Ascending aorta (tissue), 2 donors: ENCODE measurements around the gene MAN1A2. TPM values are rescaled to one million over a fixed set of nuclear protein-coding genes. Genes with fewer than 3 reads are reported as not detected.

Source experiments
- DNase-seq, 2 donors: peaks; one replicate each; pipeline ENCODE4 v3.0.0-alpha.2; 2019; ENCODE audit warnings: low spot score in 2 of 2
- H3K27ac ChIP-seq, 2 donors: fragments of 200-600 bp; sonication (generic); one replicate each; pipeline ENCODE4 v1.5.1; 2016 to 2017; ENCODE audit warnings: mild to moderate bottlenecking in 1 of 2
- H3K27me3 ChIP-seq: fragments of 200-600 bp; sonication (generic); one replicate; pipeline ENCODE4 v1.5.1; 2017
- H3K36me3 ChIP-seq, 2 donors: fragments of 200-600 bp; sonication (generic); one replicate each; pipeline ENCODE4 v1.5.1; 2016
- H3K4me1 ChIP-seq, 2 donors: fragments of 200-600 bp; sonication (generic); one replicate each; pipeline ENCODE4 v1.5.1; 2016 to 2017; ENCODE audit warnings: mild to moderate bottlenecking in 1 of 2
- H3K4me3 ChIP-seq, 2 donors: fragments of 200-600 bp; sonication (generic); one replicate each; pipeline ENCODE4 v1.5.1; 2016 to 2017; ENCODE audit warnings: mild to moderate bottlenecking in 1 of 2
- H3K9me3 ChIP-seq, 2 donors: fragments of 200-600 bp; sonication (generic); one replicate each; pipeline ENCODE4 v1.5.1; 2016
- intact Hi-C: fragments of 100-400 bp; cut with DNase I; formaldehyde crosslinking; loops from one replicate; pipeline ENCODE4 v1.15.1; 2023
- total RNA-seq: library from RNA; depleted of rRNA; stranded (reverse); fragments of >200 nt; gene quantifications from one replicate; pipeline ENCODE4 v1.1.0, GENCODE V29; 2016
- TF ChIP-seq, protein P1 (sequence below), 3 experiments: fragments of 200-600 bp in 2 of 3; fragments of 450-650 bp in 1 of 3; sonication (generic) in 2 of 3; IDR thresholded peaks; one replicate each; pipeline ENCODE4 v1.5.1; 2016 to 2019; ENCODE audit warnings: antibody characterized with exemption in 3 of 3, mild to moderate bottlenecking in 1 of 3, moderate library complexity in 1 of 3

MAN1A2 gene
- total RNA-seq, 1 donor from 2014 or later, result 25.4 TPM

DNA sequence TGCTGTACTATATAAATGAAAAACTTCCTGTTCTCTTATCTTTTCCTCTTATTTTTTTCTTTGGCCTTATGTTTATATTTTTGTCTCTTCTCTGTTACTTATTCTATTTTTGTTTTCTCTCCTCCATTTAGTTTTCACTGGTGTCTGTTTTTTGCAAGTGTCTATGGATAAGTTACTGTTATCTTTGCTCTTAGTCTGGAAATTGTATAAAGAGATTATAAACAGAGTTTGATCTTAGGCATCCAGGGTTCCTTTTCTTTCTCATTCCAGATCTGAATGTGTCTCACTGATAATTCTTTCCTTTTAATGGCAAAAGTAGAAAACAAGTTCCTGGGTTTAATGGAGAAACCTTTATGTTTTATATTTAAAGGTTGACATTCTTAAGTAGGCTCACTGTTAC lies 34.5 kb downstream of the MAN1A2 start:
- H3K4me3 ChIP-seq, result no peak overlapping the region
- H3K27ac ChIP-seq, result no peak overlapping the region
- intact Hi-C loops, result no loop called here
- H3K9me3 ChIP-seq, result peaks cover 0 to 7% of the 10 kb centered on the region in 2 donors
- TF ChIP-seq, protein P1, sequence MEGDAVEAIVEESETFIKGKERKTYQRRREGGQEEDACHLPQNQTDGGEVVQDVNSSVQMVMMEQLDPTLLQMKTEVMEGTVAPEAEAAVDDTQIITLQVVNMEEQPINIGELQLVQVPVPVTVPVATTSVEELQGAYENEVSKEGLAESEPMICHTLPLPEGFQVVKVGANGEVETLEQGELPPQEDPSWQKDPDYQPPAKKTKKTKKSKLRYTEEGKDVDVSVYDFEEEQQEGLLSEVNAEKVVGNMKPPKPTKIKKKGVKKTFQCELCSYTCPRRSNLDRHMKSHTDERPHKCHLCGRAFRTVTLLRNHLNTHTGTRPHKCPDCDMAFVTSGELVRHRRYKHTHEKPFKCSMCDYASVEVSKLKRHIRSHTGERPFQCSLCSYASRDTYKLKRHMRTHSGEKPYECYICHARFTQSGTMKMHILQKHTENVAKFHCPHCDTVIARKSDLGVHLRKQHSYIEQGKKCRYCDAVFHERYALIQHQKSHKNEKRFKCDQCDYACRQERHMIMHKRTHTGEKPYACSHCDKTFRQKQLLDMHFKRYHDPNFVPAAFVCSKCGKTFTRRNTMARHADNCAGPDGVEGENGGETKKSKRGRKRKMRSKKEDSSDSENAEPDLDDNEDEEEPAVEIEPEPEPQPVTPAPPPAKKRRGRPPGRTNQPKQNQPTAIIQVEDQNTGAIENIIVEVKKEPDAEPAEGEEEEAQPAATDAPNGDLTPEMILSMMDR (IDR thresholded peaks at IDR 0.05), result no peak
- peaks cover 4 to 16% of the 10 kb centered on the region in 2 donors for H3K36me3 ChIP-seq
- DNase-seq, result no peak
- no peaks in the 10 kb centered on the region for H3K4me1 ChIP-seq
- no peaks in the 10 kb centered on the region for H3K27me3 ChIP-seq

DNA sequence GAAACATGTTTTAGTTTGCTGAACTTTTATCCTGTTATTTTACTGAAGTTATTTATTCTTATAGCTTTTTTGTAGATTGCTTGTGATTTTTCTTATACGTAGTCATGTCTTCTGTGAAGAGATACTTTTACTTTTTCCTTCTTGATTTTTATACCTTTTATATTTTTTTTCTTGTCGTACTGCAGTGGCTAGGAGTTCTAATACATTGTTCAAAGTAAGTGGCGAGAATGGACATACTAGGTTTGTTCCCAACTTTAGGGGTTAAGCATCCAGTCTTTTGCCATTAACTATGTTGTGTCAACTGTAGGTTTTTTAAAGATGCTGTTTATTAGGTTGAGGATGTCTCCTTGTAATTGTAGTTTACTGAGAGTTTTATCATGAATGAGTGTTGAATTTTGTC lies 36.3 kb downstream of the MAN1A2 start:
- intact Hi-C loops, result no loop called here
- TF ChIP-seq, protein P1 (IDR thresholded peaks at IDR 0.05), result no peak
- DNase-seq, result no peak

DNA sequence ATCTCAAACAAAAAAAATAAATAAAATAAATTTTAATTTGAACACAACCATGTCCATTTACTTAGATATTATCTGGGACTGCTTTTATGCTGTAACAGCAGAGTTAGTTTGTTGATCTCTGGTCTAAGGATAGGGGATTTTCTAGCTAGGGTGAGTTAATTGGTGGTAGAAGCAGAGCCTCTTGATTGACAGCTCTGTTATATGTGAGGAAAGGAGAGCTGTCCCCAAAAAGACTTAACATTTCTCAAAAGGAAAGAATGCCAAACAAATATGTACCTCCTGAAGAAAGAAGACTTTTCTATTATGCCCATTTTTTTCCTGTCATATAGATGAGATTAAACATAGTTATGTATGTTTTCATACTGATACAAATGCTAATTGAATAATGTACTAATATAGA lies 37.8 kb downstream of the MAN1A2 start:
- DNase-seq, result no peak
- TF ChIP-seq, protein P1 (IDR thresholded peaks at IDR 0.05), result no peak
- intact Hi-C loops, result no loop called here
- no peak overlapping the region for H3K27ac ChIP-seq
- H3K9me3 ChIP-seq, result peaks cover 0 to 7% of the 10 kb centered on the region in 2 donors
- no peaks in the 10 kb centered on the region for H3K4me1 ChIP-seq
- peaks cover 10 to 19% of the 10 kb centered on the region in 2 donors for H3K36me3 ChIP-seq
- no peaks in the 10 kb centered on the region for H3K27me3 ChIP-seq
- H3K4me3 ChIP-seq, result no peak overlapping the region

More for the DNA sequence above, 36.3 kb downstream of the MAN1A2 start:
- H3K27me3 ChIP-seq, result no peaks in the 10 kb centered on the region
- H3K4me3 ChIP-seq, result no peak overlapping the region
- no peak overlapping the region for H3K27ac ChIP-seq
- peaks cover 0 to 7% of the 10 kb centered on the region in 2 donors for H3K9me3 ChIP-seq
- H3K36me3 ChIP-seq, result peaks cover 10 to 19% of the 10 kb centered on the region in 2 donors
- no peaks in the 10 kb centered on the region for H3K4me1 ChIP-seq

DNA sequence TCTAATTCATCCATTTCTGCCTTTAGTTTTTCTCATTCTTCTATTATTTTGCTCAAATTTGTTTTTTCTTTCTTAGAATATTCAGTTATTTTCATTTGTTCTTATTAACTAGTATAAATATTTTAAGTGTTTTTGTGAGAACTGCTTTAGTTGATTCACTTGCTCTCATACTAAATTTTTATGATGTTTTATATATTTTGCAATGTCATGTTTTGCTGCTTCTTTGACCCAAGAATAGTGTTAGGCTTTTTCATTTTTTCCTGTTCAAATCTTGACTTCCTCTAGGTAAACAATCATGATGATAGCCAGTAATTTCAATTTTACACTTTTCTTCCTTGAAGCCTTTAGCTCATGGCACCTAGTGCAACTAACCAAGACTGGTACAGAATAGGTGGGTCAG lies 45.2 kb downstream of the MAN1A2 start:
- H3K4me3 ChIP-seq, result no peak overlapping the region
- TF ChIP-seq, protein P1 (IDR thresholded peaks at IDR 0.05), result no peak
- no peaks in the 10 kb centered on the region for H3K27me3 ChIP-seq
- H3K9me3 ChIP-seq, result no peaks in the 10 kb centered on the region
- no peaks in the 10 kb centered on the region for H3K4me1 ChIP-seq
- intact Hi-C loops, result no loop called here
- no peak overlapping the region for H3K27ac ChIP-seq
- DNase-seq, result no peak
- H3K36me3 ChIP-seq, result peaks cover 3 to 4% of the 10 kb centered on the region in 2 donors

DNA sequence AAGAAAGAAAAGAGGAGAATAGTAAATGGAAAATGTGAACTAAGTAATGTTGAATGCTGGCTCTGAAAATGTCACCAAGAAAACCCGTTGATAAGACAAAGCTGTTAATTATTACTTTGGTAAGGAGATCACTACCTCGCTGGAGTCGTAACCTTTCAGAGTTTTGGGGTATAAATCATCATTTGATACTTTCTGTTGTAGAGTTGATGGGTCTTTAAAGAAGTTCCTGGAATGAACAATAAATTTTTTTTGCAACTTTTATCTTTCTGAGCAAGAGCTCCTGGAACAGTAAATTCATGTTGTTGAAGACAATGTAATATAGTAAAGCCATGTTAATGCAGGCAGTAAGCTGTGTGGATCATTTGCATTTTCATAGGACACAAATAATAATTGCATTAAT lies 46.2 kb downstream of the MAN1A2 start:
- H3K4me1 ChIP-seq, result no peaks in the 10 kb centered on the region
- no peaks in the 10 kb centered on the region for H3K27me3 ChIP-seq
- no peak overlapping the region for H3K27ac ChIP-seq
- H3K4me3 ChIP-seq, result no peak overlapping the region
- TF ChIP-seq, protein P1 (IDR thresholded peaks at IDR 0.05), result no peak
- no peaks in the 10 kb centered on the region for H3K36me3 ChIP-seq
- intact Hi-C loops, result no loop called here
- DNase-seq, result no peak
- no peaks in the 10 kb centered on the region for H3K9me3 ChIP-seq

DNA sequence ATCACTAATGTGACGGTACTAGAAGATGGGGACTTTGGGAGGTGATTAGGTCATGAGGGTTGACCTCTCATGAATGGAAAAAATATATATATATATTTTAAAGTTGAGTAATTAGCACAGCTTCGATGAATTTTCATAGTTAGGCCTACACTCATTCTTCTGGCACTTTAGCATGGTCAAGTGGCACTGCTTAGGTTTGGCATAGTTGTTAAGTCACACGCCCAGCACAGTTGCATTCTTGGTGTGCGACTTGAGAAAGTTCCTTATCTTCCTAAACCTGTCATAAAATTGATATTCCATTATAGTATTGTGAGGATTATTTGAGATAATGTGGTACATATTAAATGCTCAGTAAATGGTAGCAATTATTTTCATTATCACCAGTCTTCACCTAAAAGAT lies 47.7 kb downstream of the MAN1A2 start:
- H3K4me3 ChIP-seq, result no peak overlapping the region
- intact Hi-C loops, result no loop called here
- TF ChIP-seq, protein P1 (IDR thresholded peaks at IDR 0.05), result no peak
- no peaks in the 10 kb centered on the region for H3K4me1 ChIP-seq
- DNase-seq, result no peak
- H3K36me3 ChIP-seq, result no peaks in the 10 kb centered on the region
- H3K27me3 ChIP-seq, result no peaks in the 10 kb centered on the region
- H3K9me3 ChIP-seq, result no peaks in the 10 kb centered on the region
- H3K27ac ChIP-seq, result no peak overlapping the region
